ENCODE results near the gene TP63.

DNA sequence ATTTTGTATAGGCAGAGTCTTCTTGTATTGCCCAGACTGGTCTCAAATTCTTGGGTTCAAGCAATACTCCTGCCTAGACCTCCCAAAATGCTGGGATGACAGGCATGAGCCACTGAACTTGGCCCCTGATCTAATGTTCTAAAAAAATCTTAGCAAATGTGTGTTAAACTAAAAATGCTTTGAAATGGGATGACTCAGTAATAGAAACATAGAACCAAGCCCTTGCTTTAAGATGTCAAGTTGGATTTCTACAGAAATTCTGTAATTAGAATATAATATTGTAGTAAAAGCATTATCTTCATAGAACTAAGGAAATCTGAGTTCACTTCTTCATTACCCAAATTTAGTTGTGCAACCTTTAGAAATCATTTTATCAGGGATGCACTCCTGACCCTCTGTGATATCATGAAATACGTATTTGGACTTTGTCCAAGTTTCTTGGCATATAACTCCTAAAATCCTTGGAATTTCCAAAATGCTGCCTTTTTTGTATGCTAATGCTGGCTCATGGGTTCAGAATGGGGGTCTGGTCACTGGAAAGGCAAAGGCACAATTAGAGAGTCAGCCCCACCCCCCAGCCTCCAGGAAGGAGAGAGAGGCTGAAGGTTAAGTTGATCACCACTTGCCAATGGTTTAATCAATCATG lies 217.3 kb downstream of the TP63 start:
- TF ChIP-seq POLR2A (IDR thresholded peaks at IDR 0.05; ENCODE audit: low read length) (no peak), RNF2 (IDR thresholded peaks at IDR 0.05; ENCODE audit: borderline replicate concordance, low read depth) (no peak), ZFP36 (IDR thresholded peaks at IDR 0.05; ENCODE audit: borderline replicate concordance, partially characterized antibody) (no peak), CBX8 (IDR thresholded peaks at IDR 0.05) (no peak), JUN (IDR thresholded peaks at IDR 0.05) (no peak), FOXS1 (CRISPR knock-in tag; IDR thresholded peaks at IDR 0.05) (no peak), EHMT2 (IDR thresholded peaks at IDR 0.05; ENCODE audit: low read depth) (no peak), RAD21 (conservative IDR thresholded peaks at IDR 0.05 in 1 of 2, IDR thresholded peaks at IDR 0.05 in 1 of 2) (no peak)
- TF ChIP-seq, protein P1, sequence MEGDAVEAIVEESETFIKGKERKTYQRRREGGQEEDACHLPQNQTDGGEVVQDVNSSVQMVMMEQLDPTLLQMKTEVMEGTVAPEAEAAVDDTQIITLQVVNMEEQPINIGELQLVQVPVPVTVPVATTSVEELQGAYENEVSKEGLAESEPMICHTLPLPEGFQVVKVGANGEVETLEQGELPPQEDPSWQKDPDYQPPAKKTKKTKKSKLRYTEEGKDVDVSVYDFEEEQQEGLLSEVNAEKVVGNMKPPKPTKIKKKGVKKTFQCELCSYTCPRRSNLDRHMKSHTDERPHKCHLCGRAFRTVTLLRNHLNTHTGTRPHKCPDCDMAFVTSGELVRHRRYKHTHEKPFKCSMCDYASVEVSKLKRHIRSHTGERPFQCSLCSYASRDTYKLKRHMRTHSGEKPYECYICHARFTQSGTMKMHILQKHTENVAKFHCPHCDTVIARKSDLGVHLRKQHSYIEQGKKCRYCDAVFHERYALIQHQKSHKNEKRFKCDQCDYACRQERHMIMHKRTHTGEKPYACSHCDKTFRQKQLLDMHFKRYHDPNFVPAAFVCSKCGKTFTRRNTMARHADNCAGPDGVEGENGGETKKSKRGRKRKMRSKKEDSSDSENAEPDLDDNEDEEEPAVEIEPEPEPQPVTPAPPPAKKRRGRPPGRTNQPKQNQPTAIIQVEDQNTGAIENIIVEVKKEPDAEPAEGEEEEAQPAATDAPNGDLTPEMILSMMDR (IDR thresholded peaks at IDR 0.05): no peak
- TF ChIP-seq, protein P2, sequence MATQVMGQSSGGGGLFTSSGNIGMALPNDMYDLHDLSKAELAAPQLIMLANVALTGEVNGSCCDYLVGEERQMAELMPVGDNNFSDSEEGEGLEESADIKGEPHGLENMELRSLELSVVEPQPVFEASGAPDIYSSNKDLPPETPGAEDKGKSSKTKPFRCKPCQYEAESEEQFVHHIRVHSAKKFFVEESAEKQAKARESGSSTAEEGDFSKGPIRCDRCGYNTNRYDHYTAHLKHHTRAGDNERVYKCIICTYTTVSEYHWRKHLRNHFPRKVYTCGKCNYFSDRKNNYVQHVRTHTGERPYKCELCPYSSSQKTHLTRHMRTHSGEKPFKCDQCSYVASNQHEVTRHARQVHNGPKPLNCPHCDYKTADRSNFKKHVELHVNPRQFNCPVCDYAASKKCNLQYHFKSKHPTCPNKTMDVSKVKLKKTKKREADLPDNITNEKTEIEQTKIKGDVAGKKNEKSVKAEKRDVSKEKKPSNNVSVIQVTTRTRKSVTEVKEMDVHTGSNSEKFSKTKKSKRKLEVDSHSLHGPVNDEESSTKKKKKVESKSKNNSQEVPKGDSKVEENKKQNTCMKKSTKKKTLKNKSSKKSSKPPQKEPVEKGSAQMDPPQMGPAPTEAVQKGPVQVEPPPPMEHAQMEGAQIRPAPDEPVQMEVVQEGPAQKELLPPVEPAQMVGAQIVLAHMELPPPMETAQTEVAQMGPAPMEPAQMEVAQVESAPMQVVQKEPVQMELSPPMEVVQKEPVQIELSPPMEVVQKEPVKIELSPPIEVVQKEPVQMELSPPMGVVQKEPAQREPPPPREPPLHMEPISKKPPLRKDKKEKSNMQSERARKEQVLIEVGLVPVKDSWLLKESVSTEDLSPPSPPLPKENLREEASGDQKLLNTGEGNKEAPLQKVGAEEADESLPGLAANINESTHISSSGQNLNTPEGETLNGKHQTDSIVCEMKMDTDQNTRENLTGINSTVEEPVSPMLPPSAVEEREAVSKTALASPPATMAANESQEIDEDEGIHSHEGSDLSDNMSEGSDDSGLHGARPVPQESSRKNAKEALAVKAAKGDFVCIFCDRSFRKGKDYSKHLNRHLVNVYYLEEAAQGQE (IDR thresholded peaks at IDR 0.05): no peak
- TF ChIP-seq, protein P3, sequence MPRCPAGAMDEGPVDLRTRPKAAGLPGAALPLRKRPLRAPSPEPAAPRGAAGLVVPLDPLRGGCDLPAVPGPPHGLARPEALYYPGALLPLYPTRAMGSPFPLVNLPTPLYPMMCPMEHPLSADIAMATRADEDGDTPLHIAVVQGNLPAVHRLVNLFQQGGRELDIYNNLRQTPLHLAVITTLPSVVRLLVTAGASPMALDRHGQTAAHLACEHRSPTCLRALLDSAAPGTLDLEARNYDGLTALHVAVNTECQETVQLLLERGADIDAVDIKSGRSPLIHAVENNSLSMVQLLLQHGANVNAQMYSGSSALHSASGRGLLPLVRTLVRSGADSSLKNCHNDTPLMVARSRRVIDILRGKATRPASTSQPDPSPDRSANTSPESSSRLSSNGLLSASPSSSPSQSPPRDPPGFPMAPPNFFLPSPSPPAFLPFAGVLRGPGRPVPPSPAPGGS (IDR thresholded peaks at IDR 0.05): no peak

Data from A549 (cell line).